K562 (cell line): Measurements from ENCODE around the gene PTOV1. TPM values are rescaled to one million over a fixed set of nuclear protein-coding genes. Genes with fewer than 3 reads are reported as not detected.

Experiments
- ATAC-seq: fragments of 200-7000 bp; cut with Tn5 transposase; 3 replicates; pipeline ENCODE4 v1.9.1; 2020; ENCODE audit warnings: moderate library complexity
- BruUV-seq: library from RNA; stranded (reverse); fragments of 400-500 nt; replicated peaks from 2 replicates; lab custom pipeline; 2021; lab: Mats Ljungman, UMichigan
- CTCF ChIA-PET: fragments of 300-600 bp; formaldehyde crosslinking; extraction: SDS; loops from one replicate; lab custom pipeline; 2021; ENCODE audit warnings: low intra/inter-chr PET ratio; lab: Yijun Ruan, JAX
- POLR2A ChIA-PET: fragments of 300-600, 350-650 bp; sonication (Branson Sonifier 250); formaldehyde crosslinking; extraction: SDS; loops from one replicate; lab custom pipeline; 2021; ENCODE audit warnings: antibody characterized with exemption, inconsistent platforms; lab: Yijun Ruan, JAX
- DNase-seq, 4 experiments: peaks; one replicate each; pipeline versions ENCODE4 v3.0.0 to v3.0.0-alpha.2; 2011 to 2018; ENCODE audit warnings: low spot score in 3 of 4, mixed read lengths in 3 of 4; ENCODE audit errors: extremely low read depth in 1 of 4
- FAIRE-seq: peaks from 2 replicates; lab custom pipeline; 2011; peaks lifted over from hg19 to GRCh38; lab: Jason Lieb, UNC
- H2AFZ ChIP-seq: 2 replicates; pipeline ENCODE4 v1.6.0; 2011; ENCODE audit warnings: low read depth, low read length, control low read depth, inconsistent platforms
- H3K27ac ChIP-seq: fragments of 200-600 bp; 3 replicates; pipeline ENCODE4 v1.8.0; 2011; ENCODE audit warnings: low read depth, mild to moderate bottlenecking, control low read depth, inconsistent platforms, low read length, moderate library complexity, mixed read lengths; ENCODE audit errors: extremely low read depth
- H3K27me3 ChIP-seq, 2 experiments: fragments of 300-600 bp in 1 of 2; 2 replicates in 1 of 2; 3 replicates in 1 of 2; pipeline versions ENCODE4 v1.6.0 to v1.8.0; 2011; ENCODE audit warnings: inconsistent platforms in 2 of 2, low read length in 2 of 2, mild to moderate bottlenecking in 1 of 2, mixed read lengths in 1 of 2, moderate library complexity in 1 of 2; ENCODE audit not compliant: control insufficient read depth in 2 of 2, insufficient read depth in 2 of 2
- H3K36me3 ChIP-seq: fragments of 300-600 bp; 3 replicates; pipeline ENCODE4 v1.8.0; 2011; ENCODE audit warnings: mild to moderate bottlenecking, low read length, inconsistent platforms; ENCODE audit not compliant: control insufficient read depth, insufficient read depth
- H3K4me1 ChIP-seq, 2 experiments: fragments of 200-600 bp in 1 of 2; replicated peaks in 1 of 2; 2 replicates in 1 of 2; 3 replicates in 1 of 2; pipeline versions ENCODE4 v1.5.1 to v1.8.0; 2011; ENCODE audit warnings: inconsistent platforms in 2 of 2, low read length in 2 of 2, mild to moderate bottlenecking in 1 of 2, mixed read lengths in 1 of 2, moderate library complexity in 1 of 2; ENCODE audit not compliant: control insufficient read depth in 2 of 2, insufficient read depth in 2 of 2
- H3K4me2 ChIP-seq: 2 replicates; pipeline ENCODE4 v1.6.1; 2011; ENCODE audit warnings: low read length, control low read depth, inconsistent platforms, mixed read lengths; ENCODE audit not compliant: insufficient read depth
- H3K4me3 ChIP-seq: fragments of 200-600 bp; sonication (generic), shearing (Covaris generic); 2 replicates; pipeline ENCODE4 v1.5.1; 2016; ENCODE audit warnings: control low read depth, inconsistent platforms
- H3K79me2 ChIP-seq: fragments of 200-600 bp; 3 replicates; pipeline ENCODE4 v1.8.0; 2011; ENCODE audit warnings: low read length, inconsistent platforms; ENCODE audit not compliant: control insufficient read depth, insufficient read depth
- H3K9ac ChIP-seq, 2 experiments: 2 replicates each; pipeline versions ENCODE4 v1.6.0 to v1.6.1; 2011; ENCODE audit warnings: low read depth in 2 of 2, low read length in 2 of 2, control low read depth in 1 of 2, inconsistent platforms in 1 of 2, mild to moderate bottlenecking in 1 of 2, mixed read lengths in 1 of 2; ENCODE audit not compliant: insufficient read depth in 1 of 2
- H3K9me1 ChIP-seq: one replicate; pipeline ENCODE4 v1.6.0; 2011; ENCODE audit warnings: inconsistent platforms, mild to moderate bottlenecking, low read length, moderate library complexity; ENCODE audit not compliant: control insufficient read depth, insufficient read depth
- H3K9me3 ChIP-seq: replicated peaks from 2 replicates; pipeline ENCODE4 v1.5.1; 2011; ENCODE audit warnings: low read depth, low read length, inconsistent platforms; ENCODE audit not compliant: control insufficient read depth, insufficient read depth
- H4K20me1 ChIP-seq: replicated peaks from 2 replicates; pipeline ENCODE4 v1.6.1; 2011; ENCODE audit warnings: low read length, inconsistent platforms, mixed read lengths; ENCODE audit not compliant: control insufficient read depth, insufficient read depth
- GABPB2 ChIP-seq: fragments of 250-450 bp; sonication (Bioruptor Pico); conservative IDR thresholded peaks from 2 replicates; pipeline ENCODE4 v1.5.1; 2021; ENCODE audit warnings: mild to moderate bottlenecking
- KAT2B ChIP-seq: IDR thresholded peaks from one replicate; pipeline ENCODE4 v1.6.1; 2012; ENCODE audit warnings: low read depth, mild to moderate bottlenecking, control low read depth, inconsistent platforms, low read length, moderate library complexity
- MYNN ChIP-seq, 2 experiments: sonication (generic); formaldehyde crosslinking in 1 of 2; IDR thresholded peaks; 2 replicates each; pipeline versions ENCODE4 v1.5.0 to v1.6.1; 2016 to 2020; ENCODE audit warnings: antibody characterized with exemption in 1 of 2, missing genetic modification reagents in 1 of 2
- NBN ChIP-seq: fragments of 450-650 bp; IDR thresholded peaks from 2 replicates; pipeline ENCODE4 v1.6.1; 2016; ENCODE audit warnings: low read depth, mild to moderate bottlenecking
- POLR2H ChIP-seq: IDR thresholded peaks from 2 replicates; pipeline ENCODE4 v1.6.1; 2016; ENCODE audit warnings: missing genetic modification characterization, low read depth, mild to moderate bottlenecking, control low read depth, missing compliant biosample characterization, moderate library complexity
- SMARCB1 ChIP-seq: IDR thresholded peaks from 2 replicates; pipeline ENCODE4 v1.6.1; 2011; ENCODE audit warnings: improper control_type of control experiment, low read depth; ENCODE audit not compliant: insufficient read length
- TEAD4 ChIP-seq, 2 experiments: sonication (generic) in 1 of 2; formaldehyde crosslinking in 1 of 2; IDR thresholded peaks; 2 replicates each; pipeline versions ENCODE4 v1.6.1 to v1.8.0; 2012 to 2022; ENCODE audit warnings: borderline replicate concordance in 1 of 2, inconsistent platforms in 1 of 2, low read length in 1 of 2, mild to moderate bottlenecking in 1 of 2, missing genetic modification reagents in 1 of 2
- XRCC4 ChIP-seq: IDR thresholded peaks from one replicate; pipeline ENCODE4 v1.6.1; 2011; ENCODE audit not compliant: insufficient read depth, insufficient read length; ENCODE audit errors: extremely low read depth
- ZNF384 ChIP-seq: IDR thresholded peaks from 2 replicates; pipeline ENCODE4 v1.6.1; 2012; ENCODE audit warnings: low read depth, low read length, improper control_type of control experiment
- ZNF644 ChIP-seq: fragments of 200-800 bp; sonication (Bioruptor generic); IDR thresholded peaks from 2 replicates; pipeline ENCODE4 v1.6.1; 2016; ENCODE audit warnings: low read depth, missing genetic modification characterization, missing compliant biosample characterization
- ZNF740 ChIP-seq, 3 experiments: fragments of 200-800 bp in 1 of 3; sonication (Bioruptor generic) in 1 of 3; sonication (generic) in 1 of 3; formaldehyde crosslinking in 1 of 3; IDR thresholded peaks; 2 replicates each; pipeline versions ENCODE4 v1.6.1 to v1.8.0; 2016 to 2022; ENCODE audit warnings: mild to moderate bottlenecking in 2 of 3, missing compliant biosample characterization in 2 of 3, missing genetic modification characterization in 2 of 3, missing genetic modification reagents in 1 of 3
- WGBS: fragments of 100-300 bp; shearing (Covaris generic); methylation state at CpG from one replicate; pipeline ENCODE4 v1.1.6; 2016; ENCODE audit warnings: low coverage, mixed read lengths; ENCODE audit not compliant: insufficient coverage; ENCODE audit errors: missing lambda C conversion rate; 5-methylcytosine and 5-hydroxymethylcytosine counted together
- in situ Hi-C: fragments of 300-500 bp; cut with MboI; formaldehyde crosslinking; loops from 4 replicates; pipeline ENCODE4 v1.15.0; 2018; ENCODE audit warnings: inconsistent platforms, mixed read lengths
- intact Hi-C: fragments of 100-400 bp; cut with micrococcal nuclease; formaldehyde crosslinking; loops from 2 replicates; pipeline ENCODE4 v1.14.2; 2022
- polyA plus RNA-seq, 8 experiments: library from polyadenylated mRNA; depleted of rRNA in 4 of 8; stranded (reverse) in 5 of 8; unstranded in 3 of 8; fragments of >200 nt; fragmentation: Nextera tagmentation in 2 of 8; fragmentation: Illumina TruSeq in 1 of 8; extraction: Ambion mirVana in 2 of 8; extraction: Trizol in 1 of 8; gene quantifications; 2 replicates each; pipeline versions ENCODE4 v1.2.1 to v1.2.3, GENCODE V29; 2011 to 2014; ENCODE audit warnings: inconsistent platforms in 1 of 8, missing spikeins in 1 of 8
- total RNA-seq, 7 experiments: library from RNA; depleted of rRNA in 6 of 7; stranded (reverse); fragments of >200 nt in 6 of 7; fragmentation: Illumina TruSeq in 2 of 7; extraction: Trizol in 2 of 7; gene quantifications; 2 replicates each; pipeline versions ENCODE4 v1.2.1 to v1.2.3, GENCODE V29; 2011 to 2021; ENCODE audit warnings: low replicate concordance in 1 of 7
- TF ChIP-seq, protein P1 (sequence below): fragments of 450-650 bp; formaldehyde crosslinking; IDR thresholded peaks from 2 replicates; pipeline ENCODE4 v1.4.0; 2020; ENCODE audit warnings: mild to moderate bottlenecking, moderate library complexity

PTOV1 gene
- total and polyA plus RNA-seq, 9 of the 15 experiments (the other 6 are each of a cell fraction or from before 2014, with no cell fraction given): 4.9 to 169 (median 43.5) TPM

GRCh38 chr19:49829200-49829599 lies 21.8 kb upstream of the PTOV1 start:
- intact Hi-C loops (no loop called here), in situ Hi-C loops (no loop called here)
- 89% methylated on average over 8 of the region's 8 CpGs for WGBS
- no peak for DNase-seq
- no peak overlapping the region for H3K27ac ChIP-seq
- no peak for FAIRE-seq
- H4K20me1 ChIP-seq: no peaks in the 10 kb centered on the region
- H3K4me3 ChIP-seq: no peak overlapping the region
- no peaks in the 10 kb centered on the region for H3K9me3 ChIP-seq
- no peak overlapping the region for H2AFZ ChIP-seq
- ChIA-PET POLR2A (interaction anchor here (2.1 kb wide), 1 partner anchor 21 kb away, joined by 5 read pairs; the partner anchor contains the start of gene PTOV1), CTCF (no interaction called here)
- H3K27me3 ChIP-seq: no peaks in the 10 kb centered on the region
- H3K4me2 ChIP-seq: no peak overlapping the region
- H3K9me1 ChIP-seq: no peaks in the 10 kb centered on the region
- H3K4me1 ChIP-seq: peaks cover 0 to 16% of the 10 kb centered on the region in 2 experiments; a peak in 2 of 5 replicates
- TF ChIP-seq TEAD4 (IDR thresholded peaks at IDR 0.05; ENCODE audit: low read length) (no peak), TEAD4 (CRISPR knock-in tag; IDR thresholded peaks at IDR 0.05; ENCODE audit: borderline replicate concordance) (no peak), SMARCB1 (no peak), ZNF384 (no peak), ZNF644 (tag) (no peak)
- ATAC-seq: no peak
- peaks cover 10% of the 10 kb centered on the region; the same call in 2 of the 3 replicates for H3K79me2 ChIP-seq
- no peak overlapping the region for H3K9ac ChIP-seq
- no TSS peak for BruUV-seq
- peaks cover 78% of the 10 kb centered on the region; the same call in 2 of the 3 replicates for H3K36me3 ChIP-seq

DNA sequence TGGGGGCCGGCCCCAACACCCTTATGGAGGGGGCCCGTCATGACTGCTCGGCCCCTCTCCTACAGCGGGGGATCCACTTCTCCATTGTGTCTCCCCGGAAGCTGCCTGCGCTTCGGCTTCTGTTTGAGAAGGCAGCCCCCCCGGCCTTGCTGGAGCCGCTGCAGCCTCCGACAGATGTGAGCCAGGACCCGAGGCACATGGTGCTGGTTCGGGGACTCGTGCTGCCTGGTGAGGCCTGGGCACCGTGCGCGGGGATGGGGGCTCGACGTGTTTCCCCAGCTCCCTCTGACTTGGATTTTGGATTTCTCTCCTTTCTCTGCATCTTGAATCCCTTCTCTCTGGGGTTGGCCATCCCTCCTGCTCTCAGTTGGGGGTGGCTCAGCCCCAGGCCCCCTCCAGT lies 21.2 kb upstream of the PTOV1 start:
- H3K27ac ChIP-seq: no peak overlapping the region
- ATAC-seq: no peak
- 89% methylated on average over 16 of the region's 18 CpGs for WGBS
- no peak overlapping the region for H2AFZ ChIP-seq
- H3K9me1 ChIP-seq: no peaks in the 10 kb centered on the region
- in situ Hi-C loops (no loop called here), intact Hi-C loops (no loop called here)
- H3K4me1 ChIP-seq: peaks cover 0 to 16% of the 10 kb centered on the region in 2 experiments; a peak in 2 of 5 replicates
- H3K4me2 ChIP-seq: no peak overlapping the region
- no peak for FAIRE-seq
- DNase-seq: no peak
- no peak overlapping the region for H3K9ac ChIP-seq
- no peaks in the 10 kb centered on the region for H3K9me3 ChIP-seq
- H3K36me3 ChIP-seq: peaks cover 79% of the 10 kb centered on the region; the same call in 2 of the 3 replicates
- no TSS peak for BruUV-seq
- peaks cover 7% of the 10 kb centered on the region; the same call in 1 of the 3 replicates for H3K79me2 ChIP-seq
- no peaks in the 10 kb centered on the region for H4K20me1 ChIP-seq
- TF ChIP-seq, protein P1, sequence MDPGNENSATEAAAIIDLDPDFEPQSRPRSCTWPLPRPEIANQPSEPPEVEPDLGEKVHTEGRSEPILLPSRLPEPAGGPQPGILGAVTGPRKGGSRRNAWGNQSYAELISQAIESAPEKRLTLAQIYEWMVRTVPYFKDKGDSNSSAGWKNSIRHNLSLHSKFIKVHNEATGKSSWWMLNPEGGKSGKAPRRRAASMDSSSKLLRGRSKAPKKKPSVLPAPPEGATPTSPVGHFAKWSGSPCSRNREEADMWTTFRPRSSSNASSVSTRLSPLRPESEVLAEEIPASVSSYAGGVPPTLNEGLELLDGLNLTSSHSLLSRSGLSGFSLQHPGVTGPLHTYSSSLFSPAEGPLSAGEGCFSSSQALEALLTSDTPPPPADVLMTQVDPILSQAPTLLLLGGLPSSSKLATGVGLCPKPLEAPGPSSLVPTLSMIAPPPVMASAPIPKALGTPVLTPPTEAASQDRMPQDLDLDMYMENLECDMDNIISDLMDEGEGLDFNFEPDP (CRISPR knock-in tag): no peak
- no peak for TF ChIP-seq XRCC4
- no peak for TF ChIP-seq NBN
- TF ChIP-seq GABPB2 (CRISPR knock-in tag): no peak
- no peak for TF ChIP-seq MYNN (IDR thresholded peaks at IDR 0.05)
- no peak for TF ChIP-seq MYNN (CRISPR knock-in tag; IDR thresholded peaks at IDR 0.05)
- no peak for TF ChIP-seq POLR2H
- TF ChIP-seq ZNF740 (CRISPR knock-in tag; IDR thresholded peaks at IDR 0.05): no peak
- TF ChIP-seq ZNF740 (tag; IDR thresholded peaks at IDR 0.05): no peak
- TF ChIP-seq KAT2B: no peak
- no peaks in the 10 kb centered on the region for H3K27me3 ChIP-seq
- CTCF ChIA-PET: no interaction called here
- H3K4me3 ChIP-seq: no peak overlapping the region
- POLR2A ChIA-PET: interaction anchor here (1.4 to 2.1 kb wide), 2 partner anchors 11 to 21 kb away, joined by 5 to 7 read pairs; partner anchors contain the start of gene PTOV1
